RCC 7860 (cell line): ENCODE data around the gene TXNRD3.
"Not testable (repeated sequence)": the region's sequence is repeated elsewhere in the genome, so short reads cannot be mapped to it uniquely, and the experiment has no call there.

Experiments used
- DNase-seq: peaks from one replicate; pipeline ENCODE4 v3.0.0-alpha.2; 2015; ENCODE audit warnings: low spot score
- FAIRE-seq: peaks from 2 replicates; lab custom pipeline; 2012; peaks lifted over from hg19 to GRCh38; lab: Jason Lieb, UNC

TXNRD3 gene

GRCh38 chr3:126604691-126605090, 50.2 kb downstream of the TXNRD3 start:
- FAIRE-seq (no peak), DNase-seq (no peak)

DNA sequence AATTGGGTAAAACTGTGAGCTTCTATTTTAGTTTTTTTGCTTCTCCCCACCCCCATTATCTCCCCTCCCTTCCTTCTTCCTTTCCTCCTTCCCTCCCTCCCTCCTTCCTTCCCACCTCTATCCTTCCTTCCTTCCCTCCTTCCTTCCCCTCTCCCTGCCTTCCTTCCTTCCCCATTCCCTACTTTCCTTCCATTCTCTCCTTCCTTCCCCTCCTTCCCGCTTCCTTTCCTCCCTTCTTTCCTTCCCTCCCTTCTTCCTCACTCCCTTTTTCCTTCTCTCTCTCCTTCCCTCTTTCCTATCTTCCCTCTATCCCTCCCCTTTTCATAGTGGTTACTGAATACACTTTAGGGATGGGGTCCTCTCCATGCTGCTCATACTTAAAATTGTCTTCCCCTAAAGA, 55.8 kb downstream of the TXNRD3 start:
- FAIRE-seq (no peak), DNase-seq (no peak)

GRCh38 chr3:126595479-126595878, 59.4 kb downstream of the TXNRD3 start:
- not testable (repeated sequence) for FAIRE-seq, DNase-seq

GRCh38 chr3:126591515-126591914, 63.4 kb downstream of the TXNRD3 start:
- not testable (repeated sequence) for FAIRE-seq, DNase-seq

DNA sequence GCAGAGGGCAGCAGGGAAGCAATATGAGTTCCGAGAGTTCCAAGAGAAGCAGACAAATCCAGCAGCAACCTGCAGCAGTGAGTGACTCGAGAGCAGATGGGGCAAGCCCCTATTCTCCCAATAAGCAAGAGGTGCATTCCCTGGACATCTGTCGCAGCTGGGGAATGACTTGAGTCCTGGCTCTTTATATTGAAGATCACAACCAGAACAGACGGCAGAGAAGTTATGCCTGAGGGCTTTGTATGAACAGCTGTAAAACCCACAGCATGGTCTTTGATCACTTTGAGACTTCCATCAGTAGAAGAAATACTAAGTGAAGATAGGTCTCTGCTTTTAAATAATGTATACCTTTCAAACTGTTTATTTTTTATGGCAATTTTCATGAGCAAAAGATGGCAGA, 72.6 kb downstream of the TXNRD3 start:
- DNase-seq (no peak), FAIRE-seq (no peak)

DNA sequence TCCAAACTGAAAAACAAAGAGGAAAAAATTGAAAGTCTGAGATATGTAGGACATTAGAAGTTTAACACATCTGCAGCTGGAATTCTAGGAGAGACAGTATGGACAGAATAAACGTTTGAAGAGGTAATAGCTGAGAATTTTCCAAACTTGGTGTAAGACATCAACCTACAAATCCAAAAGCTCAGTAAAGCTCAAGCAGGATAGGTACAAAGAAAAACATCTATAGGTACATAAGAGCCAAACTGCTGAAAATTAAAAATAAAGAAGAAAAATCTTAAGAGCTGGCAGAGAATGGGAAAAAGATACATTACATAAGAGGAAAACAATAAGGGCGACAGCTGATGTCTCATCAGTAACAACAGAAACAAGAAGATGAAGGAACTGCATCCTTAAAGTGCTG, 73.4 kb downstream of the TXNRD3 start:
- DNase-seq = no peak
- FAIRE-seq = no peak

- no peak for DNase-seq
- FAIRE-seq = no peak
Measured at GRCh38 chr3:126580746-126581145, 74.2 kb downstream of the TXNRD3 start.

- DNase-seq (no peak), FAIRE-seq (no peak)
Measured at GRCh38 chr3:126578702-126579101, 76.2 kb downstream of the TXNRD3 start.

DNA sequence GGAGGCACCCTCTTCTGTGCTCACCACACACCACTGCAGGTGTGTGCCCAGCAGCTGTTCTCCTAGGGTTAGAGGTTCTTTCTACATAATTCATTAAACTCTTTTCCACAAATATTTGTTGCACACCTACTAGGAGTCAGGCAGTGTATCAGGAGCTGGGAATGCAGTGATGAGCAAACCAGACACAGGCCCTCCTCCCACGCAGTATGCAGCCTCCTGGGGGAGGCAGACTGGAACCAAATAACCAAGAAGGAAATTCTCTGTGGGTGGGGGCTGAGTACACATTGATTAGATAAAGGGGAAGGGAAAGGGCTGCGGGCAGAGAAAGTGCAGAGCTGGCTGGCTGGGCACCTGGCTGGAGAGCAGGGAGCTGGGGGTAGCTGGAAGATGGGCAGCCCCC, 77.7 kb downstream of the TXNRD3 start:
- DNase-seq = no peak
- no peak for FAIRE-seq

DNA sequence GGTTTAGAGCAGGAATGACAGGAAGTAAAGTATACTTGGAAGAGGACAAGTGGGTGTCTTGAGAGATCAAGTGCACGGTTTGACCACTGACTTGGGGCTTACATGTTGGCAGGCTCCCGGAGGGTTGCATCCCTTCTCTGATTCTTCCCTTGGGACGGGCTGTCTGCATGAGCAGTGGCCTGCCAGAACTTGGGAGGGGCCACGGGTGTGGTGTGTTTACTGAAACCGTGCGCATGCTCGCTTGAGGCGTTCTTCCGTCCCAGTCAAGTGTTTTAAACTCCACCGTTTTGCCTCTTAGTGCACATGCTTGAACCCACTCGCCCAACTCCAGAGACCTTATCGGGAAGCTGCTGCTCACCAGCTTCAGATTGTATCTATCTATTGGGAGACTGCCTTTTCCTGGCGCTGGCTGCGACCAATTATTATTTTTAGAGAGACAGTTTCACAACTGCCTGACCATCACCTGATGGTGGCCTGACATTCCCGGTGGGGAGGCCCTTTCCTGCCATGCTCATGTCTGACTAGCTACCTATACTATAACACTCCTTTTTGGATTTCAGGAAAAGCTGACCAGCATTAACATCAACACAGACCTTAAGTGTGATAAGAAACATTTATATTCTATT, 81.3 kb downstream of the TXNRD3 start:
- DNase-seq = no peak
- no peak for FAIRE-seq

GRCh38 chr3:126571078-126571477, 83.8 kb downstream of the TXNRD3 start:
- no peak for FAIRE-seq
- no peak for DNase-seq

GRCh38 chr3:126570103-126570541, 84.8 kb downstream of the TXNRD3 start:
- FAIRE-seq (no peak), DNase-seq (no peak)

GRCh38 chr3:126569390-126569975, 85.4 kb downstream of the TXNRD3 start:
- DNase-seq (no peak), FAIRE-seq (no peak)

DNA sequence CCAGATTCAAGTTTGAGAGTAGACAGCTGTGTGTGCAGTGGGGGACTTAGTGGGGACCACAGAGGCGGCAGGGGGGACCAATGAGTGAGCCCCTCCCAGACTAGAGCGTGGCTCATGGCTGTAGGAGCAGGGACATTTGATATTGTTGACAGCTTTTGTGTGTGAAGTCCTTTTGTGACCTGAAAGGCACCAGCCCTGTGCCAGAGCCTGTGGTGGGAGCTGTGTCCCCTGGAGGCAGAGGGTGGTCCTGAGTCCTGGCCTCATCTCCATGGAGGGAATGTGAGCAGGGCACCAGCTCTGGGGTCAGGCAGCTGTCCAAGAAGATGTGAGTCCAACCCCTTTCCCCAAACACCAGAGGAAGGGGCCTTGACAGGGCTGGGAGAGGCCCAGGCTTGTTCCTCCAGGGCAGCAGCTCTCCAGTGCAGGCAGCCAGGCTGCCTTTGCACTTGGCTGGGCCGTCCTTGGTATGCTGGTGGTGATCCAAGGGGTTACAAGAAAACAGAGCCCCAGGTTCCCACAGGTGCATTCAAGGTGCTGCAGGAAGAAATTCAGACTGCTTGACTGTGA, 86.1 kb downstream of the TXNRD3 start:
- no peak for FAIRE-seq
- DNase-seq = no peak

GRCh38 chr3:126567696-126568438, 87.1 kb downstream of the TXNRD3 start:
- FAIRE-seq (no peak), DNase-seq (no peak)

- DNase-seq (no peak), FAIRE-seq (no peak)
Measured at GRCh38 chr3:126562737-126563276, 92.1 kb downstream of the TXNRD3 start.

GRCh38 chr3:126558336-126559071, 96.4 kb downstream of the TXNRD3 start, which contains the start of gene C3orf22:
Gene C3orf22, minus strand, starts transcription at chr3:126558932. Its CDS starts 5,542 bp downstream, at chr3:126553390.
- DNase-seq (no peak), FAIRE-seq (no peak)

GRCh38 chr3:126557761-126558160, 97.2 kb downstream of the TXNRD3 start:
- DNase-seq (no peak), FAIRE-seq (no peak)

DNA sequence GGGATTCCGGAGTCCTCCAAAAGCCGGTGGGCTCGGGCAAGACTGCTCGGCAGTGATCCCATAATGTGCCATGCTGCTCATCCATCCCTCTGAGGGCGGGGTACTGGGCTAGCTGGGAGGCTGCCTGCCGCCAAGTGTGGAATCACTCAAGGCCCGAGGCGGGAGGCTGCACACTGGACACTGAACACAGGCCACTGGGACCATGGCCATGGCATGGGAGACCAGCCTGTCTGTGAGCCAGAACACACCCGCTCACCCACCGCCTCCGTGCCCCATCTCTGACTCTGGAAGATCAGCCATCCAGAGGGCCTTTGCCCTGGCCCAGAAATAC, 97.5 kb downstream of the TXNRD3 start:
- DNase-seq = no peak
- no peak for FAIRE-seq
